HepG2 (cell line): ENCODE data around the gene FXYD6. TPM values are rescaled to one million over a fixed set of nuclear protein-coding genes. Genes with fewer than 3 reads are reported as not detected.

Source experiments
- ATAC-seq: fragments of 200-7000 bp; cut with Tn5 transposase; 3 replicates; pipeline ENCODE4 v1.9.1; 2020; ENCODE audit warnings: mild to moderate bottlenecking, moderate library complexity
- BruUV-seq: library from RNA; stranded (reverse); fragments of 400-500 nt; replicated peaks from 2 replicates; lab custom pipeline; 2021; lab: Mats Ljungman, UMichigan
- CTCF ChIA-PET: fragments of 300-600 bp; formaldehyde crosslinking; extraction: SDS; loops from one replicate; lab custom pipeline; 2021; ENCODE audit warnings: low total read pairs, inconsistent platforms, low intra/inter-chr PET ratio; lab: Yijun Ruan, JAX
- POLR2A ChIA-PET: fragments of 350-600 bp; sonication (Branson Sonifier 250); formaldehyde crosslinking; loops from one replicate; lab custom pipeline; 2020; ENCODE audit warnings: antibody characterized with exemption, inconsistent platforms; lab: Yijun Ruan, JAX
- DNase-seq: peaks from one replicate; pipeline ENCODE4 v3.0.0-alpha.2; 2015; ENCODE audit warnings: low spot score
- FAIRE-seq: peaks from 3 replicates; lab custom pipeline; 2011; peaks lifted over from hg19 to GRCh38; lab: Jason Lieb, UNC
- H2AFZ ChIP-seq: one replicate; pipeline ENCODE4 v1.6.1; 2011; ENCODE audit warnings: low read length, inconsistent platforms
- H3K27ac ChIP-seq: fragments of 300-600 bp; 3 replicates; pipeline ENCODE4 v1.8.0; 2011; ENCODE audit warnings: mixed run types, mild to moderate bottlenecking, mixed read lengths, low read length, inconsistent platforms; ENCODE audit not compliant: insufficient read depth; ENCODE audit errors: extremely low read length
- H3K27me3 ChIP-seq, 2 experiments: fragments of 200-600 bp in 1 of 2; 2 replicates in 1 of 2; 3 replicates in 1 of 2; pipeline versions ENCODE4 v1.6.0 to v1.8.0; 2011; ENCODE audit warnings: low read length in 2 of 2, mild to moderate bottlenecking in 2 of 2, moderate library complexity in 2 of 2, inconsistent platforms in 1 of 2; ENCODE audit not compliant: insufficient read depth in 2 of 2, control insufficient read depth in 1 of 2
- H3K36me3 ChIP-seq, 2 experiments: fragments of 200-600 bp in 1 of 2; replicated peaks in 1 of 2; 2 replicates in 1 of 2; 3 replicates in 1 of 2; pipeline versions ENCODE4 v1.5.1 to v1.8.0; 2011; ENCODE audit warnings: low read length in 2 of 2, inconsistent platforms in 1 of 2; ENCODE audit not compliant: insufficient read depth in 2 of 2, control insufficient read depth in 1 of 2
- H3K4me1 ChIP-seq: 2 replicates; pipeline ENCODE4 v1.5.1; 2012; ENCODE audit warnings: low read length, inconsistent platforms; ENCODE audit not compliant: insufficient read depth
- H3K4me2 ChIP-seq: 2 replicates; pipeline ENCODE4 v1.6.0; 2011; ENCODE audit warnings: low read depth, low read length, inconsistent platforms
- H3K4me3 ChIP-seq, 3 experiments: fragments of 200-600 bp in 1 of 3; sonication (generic), shearing (Covaris generic) in 1 of 3; replicated peaks in 1 of 3; 2 replicates each; pipeline ENCODE4 v1.5.1; 2011 to 2016; ENCODE audit warnings: low read length in 3 of 3, inconsistent platforms in 2 of 3, low read depth in 2 of 3, mild to moderate bottlenecking in 2 of 3, control low read depth in 1 of 3, mixed read lengths in 1 of 3; ENCODE audit not compliant: insufficient read depth in 1 of 3
- H3K79me2 ChIP-seq: one replicate; pipeline ENCODE4 v1.6.1; 2011; ENCODE audit warnings: low read length, inconsistent platforms; ENCODE audit not compliant: insufficient read depth
- H3K9ac ChIP-seq: 2 replicates; pipeline ENCODE4 v1.6.0; 2011; ENCODE audit warnings: mild to moderate bottlenecking, low read depth, low read length, inconsistent platforms; ENCODE audit not compliant: insufficient read depth
- H3K9me3 ChIP-seq: 2 replicates; pipeline ENCODE4 v1.5.1; 2012; ENCODE audit warnings: mild to moderate bottlenecking, low read length
- H4K20me1 ChIP-seq: 2 replicates; pipeline ENCODE4 v1.6.0; 2011; ENCODE audit warnings: inconsistent platforms, mild to moderate bottlenecking, low read length, moderate library complexity; ENCODE audit not compliant: insufficient read depth
- ATF7-NPFF ChIP-seq: sonication (generic); formaldehyde crosslinking; IDR thresholded peaks from 2 replicates; pipeline ENCODE4 v1.8.1; 2023; ENCODE audit warnings: mild to moderate bottlenecking, low read depth, missing genetic modification reagents, moderate library complexity
- HHEX ChIP-seq: IDR thresholded peaks from 2 replicates; pipeline ENCODE4 v1.6.1; 2016; ENCODE audit warnings: control low read depth
- JUND ChIP-seq: sonication (generic); formaldehyde crosslinking; IDR thresholded peaks from 2 replicates; pipeline ENCODE4 v1.8.0; 2022; ENCODE audit warnings: mild to moderate bottlenecking, missing genetic modification reagents
- MTA3 ChIP-seq: sonication (generic); formaldehyde crosslinking; IDR thresholded peaks from 2 replicates; pipeline ENCODE4 v1.4.0; 2020; ENCODE audit warnings: missing genetic modification reagents
- SETDB1 ChIP-seq: sonication (generic); formaldehyde crosslinking; IDR thresholded peaks from 2 replicates; pipeline ENCODE4 v1.5.1; 2020; ENCODE audit warnings: missing genetic modification reagents, mild to moderate bottlenecking, borderline replicate concordance
- THAP11 ChIP-seq: IDR thresholded peaks from 2 replicates; pipeline ENCODE4 v1.6.1; 2016; ENCODE audit warnings: missing biosample characterization, missing genetic modification reagents
- ZFP36L2 ChIP-seq: sonication (generic); formaldehyde crosslinking; IDR thresholded peaks from 2 replicates; pipeline ENCODE4 v1.4.0; 2020; ENCODE audit warnings: missing genetic modification reagents
- ZNF207 ChIP-seq: fragments of 450-650 bp; IDR thresholded peaks from 2 replicates; pipeline ENCODE4 v1.6.1; 2016; ENCODE audit warnings: antibody characterized with exemption, borderline replicate concordance
- ZNF230 ChIP-seq: sonication (generic); formaldehyde crosslinking; IDR thresholded peaks from 2 replicates; pipeline ENCODE4 v1.4.0; 2020; ENCODE audit warnings: mild to moderate bottlenecking, missing genetic modification reagents
- ZNF326 ChIP-seq: sonication (generic); formaldehyde crosslinking; IDR thresholded peaks from 2 replicates; pipeline ENCODE4 v1.4.0; 2020; ENCODE audit warnings: missing genetic modification reagents, borderline replicate concordance
- ZNF383 ChIP-seq: sonication (generic); formaldehyde crosslinking; IDR thresholded peaks from 2 replicates; pipeline ENCODE4 v1.4.0; 2020; ENCODE audit warnings: missing genetic modification reagents, mild to moderate bottlenecking, borderline replicate concordance
- ZNF441 ChIP-seq: sonication (generic); formaldehyde crosslinking; IDR thresholded peaks from 2 replicates; pipeline ENCODE4 v1.7.0; 2021; ENCODE audit warnings: missing genetic modification reagents, borderline replicate concordance
- ZNF614 ChIP-seq: IDR thresholded peaks from 2 replicates; pipeline ENCODE4 v1.6.1; 2018; ENCODE audit warnings: missing biosample characterization, missing genetic modification reagents, inconsistent platforms, borderline replicate concordance
- ZNF83 ChIP-seq: sonication (generic); formaldehyde crosslinking; IDR thresholded peaks from 2 replicates; pipeline ENCODE4 v1.4.0; 2020; ENCODE audit warnings: missing genetic modification reagents, mild to moderate bottlenecking, borderline replicate concordance
- WGBS: methylation state at CpG from one replicate; pipeline ENCODE4 v1.1.6; 2017; ENCODE audit warnings: low lambda C conversion rate; 5-methylcytosine and 5-hydroxymethylcytosine counted together
- in situ Hi-C: cut with HindIII; loops from 2 replicates; pipeline ENCODE4 v1.10.0; 2017; ENCODE audit warnings: low pct_unique_long_range_greater_than_20kb; ENCODE audit not compliant: extremely low pct_ligation_motif_present
- intact Hi-C: fragments of 100-400 bp; cut with micrococcal nuclease; formaldehyde crosslinking; loops from one replicate; pipeline ENCODE4 v1.10.0; 2022; ENCODE audit not compliant: unreplicated experiment
- polyA plus RNA-seq, 8 experiments: library from polyadenylated mRNA; depleted of rRNA in 3 of 8; stranded (reverse) in 7 of 8; unstranded in 1 of 8; fragments of >200 nt; fragmentation: Illumina TruSeq in 4 of 8; extraction: Trizol in 4 of 8; gene quantifications; 2 replicates each; pipeline versions ENCODE4 v1.2.1 to v1.2.3, GENCODE V29; 2011 to 2016; ENCODE audit warnings: low read depth in 4 of 8, missing spikeins in 1 of 8, mixed read lengths in 1 of 8; ENCODE audit not compliant: insufficient read depth in 1 of 8
- total RNA-seq, 5 experiments: library from RNA; depleted of rRNA; stranded (reverse); fragments of >200 nt; fragmentation: Illumina TruSeq; extraction: Trizol; gene quantifications; 2 replicates each; pipeline ENCODE4 v1.2.3, GENCODE V29; 2016; ENCODE audit warnings: low read depth in 1 of 5
- TF ChIP-seq, protein P1 (sequence below): sonication (generic); formaldehyde crosslinking; IDR thresholded peaks from 2 replicates; pipeline ENCODE4 v1.5.0; 2020; ENCODE audit warnings: missing genetic modification reagents, mild to moderate bottlenecking, borderline replicate concordance
- TF ChIP-seq, protein P2 (sequence below): sonication (generic); formaldehyde crosslinking; IDR thresholded peaks from 2 replicates; pipeline ENCODE4 v1.8.0; 2022; ENCODE audit warnings: missing genetic modification reagents, mild to moderate bottlenecking, borderline replicate concordance
- TF ChIP-seq, protein P3 (sequence below): sonication (generic); formaldehyde crosslinking; IDR thresholded peaks from 2 replicates; pipeline ENCODE4 v1.4.0; 2020; ENCODE audit warnings: missing genetic modification reagents, borderline replicate concordance

The FXYD6 gene
- total and polyA plus RNA-seq, 2 of the 13 experiments (the other 11 are each of a cell fraction or from before 2014, with no cell fraction given) = not detected

DNA sequence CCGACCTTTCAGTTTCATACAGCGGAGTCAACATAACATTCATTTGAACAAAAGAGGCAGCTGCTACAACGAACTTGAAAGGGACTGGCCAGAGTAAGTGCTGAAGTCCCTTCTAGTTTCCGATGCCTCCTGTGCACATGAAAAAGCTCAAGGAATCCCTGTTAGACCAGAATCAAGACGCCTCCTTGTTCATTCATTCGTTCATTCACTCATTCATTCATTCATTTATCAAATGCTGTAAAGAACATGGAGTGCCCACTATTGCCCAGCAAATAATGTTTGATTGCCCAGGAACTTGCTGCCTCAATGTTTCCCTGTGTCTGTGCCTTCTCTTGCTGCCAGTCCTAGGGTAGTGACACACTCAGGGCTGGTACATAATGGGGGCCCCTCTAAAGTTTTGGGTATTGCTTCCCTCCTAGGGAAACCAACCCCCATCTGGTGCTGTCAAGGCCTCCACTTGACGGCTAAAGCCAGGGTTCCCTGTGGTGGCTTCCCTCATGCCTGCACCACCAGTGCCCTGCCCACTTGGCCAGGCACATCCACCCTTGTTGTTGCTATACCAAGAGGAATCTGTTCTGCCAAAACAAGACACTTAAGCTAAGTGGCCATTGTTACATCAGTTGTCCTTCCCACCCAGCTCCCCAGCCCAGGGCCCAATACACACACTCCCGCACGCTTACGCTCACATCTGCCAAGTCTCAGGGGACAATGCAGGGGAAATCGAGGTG is 48.9 kb upstream of the FXYD6 start:
- H3K79me2 ChIP-seq = no peaks in the 10 kb centered on the region
- H4K20me1 ChIP-seq = no peaks in the 10 kb centered on the region
- ChIA-PET POLR2A (no interaction called here), CTCF (no interaction called here)
- peaks cover 2 to 26% of the 10 kb centered on the region in 2 experiments; a peak in 4 of 5 replicates for H3K27me3 ChIP-seq
- no peak overlapping the region for H3K9ac ChIP-seq
- H3K4me1 ChIP-seq = no peaks in the 10 kb centered on the region
- no peak for ATAC-seq
- FAIRE-seq = no peak
- H3K36me3 ChIP-seq = no peaks in the 10 kb centered on the region
- in situ Hi-C loops = loop anchor here (25.0 kb wide), 1 partner anchor 488 kb away; no protein-coding TSS in a partner anchor
- intact Hi-C loops = no loop called here
- 55% methylated on average over 7 of the region's 11 CpGs for WGBS
- BruUV-seq = no TSS peak
- DNase-seq = no peak
- H3K4me2 ChIP-seq = no peak overlapping the region
- no peaks in the 10 kb centered on the region for H3K9me3 ChIP-seq
- H3K4me3 ChIP-seq = no peak overlapping the region
- no peak for TF ChIP-seq HHEX (CRISPR knock-in tag)
- no peak for TF ChIP-seq ATF7-NPFF
- no peak for TF ChIP-seq ZNF383 (CRISPR knock-in tag)
- no peak for TF ChIP-seq ZNF83
- TF ChIP-seq SETDB1 = no peak
- TF ChIP-seq MTA3 (CRISPR knock-in tag) = no peak
- TF ChIP-seq THAP11 (CRISPR knock-in tag) = no peak
- no peak for TF ChIP-seq ZNF614 (CRISPR knock-in tag)
- TF ChIP-seq, protein P1, sequence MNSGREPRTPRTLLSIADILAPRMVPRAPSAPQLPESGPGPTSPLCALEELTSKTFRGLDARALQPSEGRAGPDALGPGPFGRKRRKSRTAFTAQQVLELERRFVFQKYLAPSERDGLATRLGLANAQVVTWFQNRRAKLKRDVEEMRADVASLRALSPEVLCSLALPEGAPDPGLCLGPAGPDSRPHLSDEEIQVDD (CRISPR knock-in tag) = no peak
- TF ChIP-seq, protein P2, sequence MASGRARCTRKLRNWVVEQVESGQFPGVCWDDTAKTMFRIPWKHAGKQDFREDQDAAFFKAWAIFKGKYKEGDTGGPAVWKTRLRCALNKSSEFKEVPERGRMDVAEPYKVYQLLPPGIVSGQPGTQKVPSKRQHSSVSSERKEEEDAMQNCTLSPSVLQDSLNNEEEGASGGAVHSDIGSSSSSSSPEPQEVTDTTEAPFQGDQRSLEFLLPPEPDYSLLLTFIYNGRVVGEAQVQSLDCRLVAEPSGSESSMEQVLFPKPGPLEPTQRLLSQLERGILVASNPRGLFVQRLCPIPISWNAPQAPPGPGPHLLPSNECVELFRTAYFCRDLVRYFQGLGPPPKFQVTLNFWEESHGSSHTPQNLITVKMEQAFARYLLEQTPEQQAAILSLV = no peak
- no peak for TF ChIP-seq ZFP36L2 (CRISPR knock-in tag)
- no peak for TF ChIP-seq ZNF441 (CRISPR knock-in tag)
- TF ChIP-seq ZNF230 = no peak
- TF ChIP-seq JUND (CRISPR knock-in tag) = no peak
- TF ChIP-seq ZNF326 (CRISPR knock-in tag) = no peak
- no peak for TF ChIP-seq ZNF207
- TF ChIP-seq, protein P3, sequence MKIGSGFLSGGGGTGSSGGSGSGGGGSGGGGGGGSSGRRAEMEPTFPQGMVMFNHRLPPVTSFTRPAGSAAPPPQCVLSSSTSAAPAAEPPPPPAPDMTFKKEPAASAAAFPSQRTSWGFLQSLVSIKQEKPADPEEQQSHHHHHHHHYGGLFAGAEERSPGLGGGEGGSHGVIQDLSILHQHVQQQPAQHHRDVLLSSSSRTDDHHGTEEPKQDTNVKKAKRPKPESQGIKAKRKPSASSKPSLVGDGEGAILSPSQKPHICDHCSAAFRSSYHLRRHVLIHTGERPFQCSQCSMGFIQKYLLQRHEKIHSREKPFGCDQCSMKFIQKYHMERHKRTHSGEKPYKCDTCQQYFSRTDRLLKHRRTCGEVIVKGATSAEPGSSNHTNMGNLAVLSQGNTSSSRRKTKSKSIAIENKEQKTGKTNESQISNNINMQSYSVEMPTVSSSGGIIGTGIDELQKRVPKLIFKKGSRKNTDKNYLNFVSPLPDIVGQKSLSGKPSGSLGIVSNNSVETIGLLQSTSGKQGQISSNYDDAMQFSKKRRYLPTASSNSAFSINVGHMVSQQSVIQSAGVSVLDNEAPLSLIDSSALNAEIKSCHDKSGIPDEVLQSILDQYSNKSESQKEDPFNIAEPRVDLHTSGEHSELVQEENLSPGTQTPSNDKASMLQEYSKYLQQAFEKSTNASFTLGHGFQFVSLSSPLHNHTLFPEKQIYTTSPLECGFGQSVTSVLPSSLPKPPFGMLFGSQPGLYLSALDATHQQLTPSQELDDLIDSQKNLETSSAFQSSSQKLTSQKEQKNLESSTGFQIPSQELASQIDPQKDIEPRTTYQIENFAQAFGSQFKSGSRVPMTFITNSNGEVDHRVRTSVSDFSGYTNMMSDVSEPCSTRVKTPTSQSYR = no peak
- H2AFZ ChIP-seq = no peak overlapping the region
- no peak overlapping the region for H3K27ac ChIP-seq
